HG03159 (cell line): ENCODE results near the gene NCAPH2.

Source experiments
- ATAC-seq: cut with Tn5 transposase; IDR thresholded peaks from one replicate; pipeline ENCODE4 v1.9.1; 2021; ENCODE audit warnings: mild to moderate bottlenecking, moderate library complexity; ENCODE audit not compliant: unreplicated experiment

The NCAPH2 gene

DNA sequence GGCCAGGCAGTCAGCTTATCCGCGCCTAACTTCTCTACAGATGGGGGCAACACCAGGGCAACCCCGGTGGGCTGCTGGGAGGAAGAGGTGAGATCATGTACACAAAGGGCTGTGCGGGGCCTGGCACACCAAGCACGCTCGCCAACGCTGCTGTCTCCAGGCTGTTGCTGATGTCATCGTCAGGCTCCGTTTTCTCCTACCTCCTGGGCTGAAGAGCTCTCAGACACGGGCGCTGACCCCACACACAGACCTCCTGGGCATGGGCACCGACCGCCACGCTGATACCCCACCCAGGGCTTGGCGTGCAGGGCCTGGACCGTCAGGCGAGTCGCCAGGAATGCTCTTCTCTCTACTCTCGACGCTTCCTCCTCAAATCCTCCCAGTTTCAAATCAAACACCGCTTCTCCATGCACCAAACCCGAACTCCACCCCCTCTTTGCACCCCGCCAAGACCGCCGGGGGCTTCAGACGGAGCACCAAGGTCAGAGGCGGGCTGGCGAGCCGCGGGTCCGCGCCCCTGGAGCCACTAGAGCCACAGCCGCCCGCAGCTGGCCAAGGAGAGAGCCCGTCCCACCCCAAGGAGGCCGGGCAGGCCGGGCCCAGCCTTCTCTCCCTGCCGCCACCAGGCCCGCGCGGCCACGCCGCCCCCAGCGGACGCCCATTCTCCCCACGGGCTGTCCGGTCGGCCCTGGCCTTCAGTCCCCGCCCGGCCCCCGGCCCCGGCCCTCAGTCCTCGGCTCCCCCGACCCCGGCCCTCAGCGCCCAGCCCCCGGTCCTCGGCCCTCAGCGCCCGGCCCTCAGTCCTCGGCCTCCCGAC lies 34.0 kb upstream of the NCAPH2 start:
- ATAC-seq = no peak

DNA sequence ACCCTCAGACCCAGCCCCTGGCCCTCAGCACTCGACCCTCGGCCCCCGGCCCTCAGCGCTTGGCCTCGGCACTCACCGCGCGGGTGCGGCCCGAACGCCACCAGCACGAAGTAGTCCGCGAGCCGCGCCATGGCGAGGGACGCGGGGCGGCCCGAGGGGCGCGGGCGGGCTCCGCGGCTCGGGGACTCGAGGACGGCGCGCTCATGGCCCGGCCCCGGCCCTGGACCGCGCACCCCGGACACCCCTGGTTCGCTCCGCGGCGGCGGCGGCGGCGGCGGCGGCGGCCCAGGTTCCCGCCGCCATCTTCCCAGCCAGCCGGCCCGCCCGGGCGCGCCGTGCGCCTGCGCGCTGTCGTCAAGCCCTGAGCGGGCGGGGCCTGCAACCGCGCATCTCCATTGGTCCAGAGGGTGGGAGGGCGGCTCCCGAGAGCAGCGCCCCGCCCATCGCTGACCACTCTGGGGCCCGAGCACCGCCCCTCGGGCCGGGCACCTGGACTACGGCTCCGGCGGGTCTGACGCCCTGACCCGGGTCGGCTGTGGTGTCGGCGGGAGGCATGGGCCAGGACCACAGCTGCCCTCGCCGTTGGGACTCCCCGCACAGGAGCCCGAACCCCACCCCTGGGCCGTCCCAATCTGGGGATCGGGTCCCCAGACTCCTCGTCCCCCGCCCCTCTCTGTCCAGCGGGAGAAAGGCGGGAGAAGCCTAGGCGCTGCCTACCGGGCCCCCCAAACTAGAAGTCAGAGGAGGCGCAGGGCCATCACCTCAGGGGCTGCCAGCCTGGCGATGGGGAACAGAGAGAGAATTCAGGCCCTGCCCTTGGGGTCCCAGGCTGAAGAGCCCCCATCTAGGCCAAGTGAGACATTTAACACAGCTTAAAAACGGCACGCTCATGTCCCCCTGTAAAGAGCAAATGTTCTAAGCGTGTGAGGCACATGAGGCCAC lies 33.0 kb upstream of the NCAPH2 start, which contains the start of gene SBF1:
TSS of gene SBF1 (minus strand) at position 326 of the 942 bp plus-strand sequence. CDS start at position 131, 195 bp downstream.
- ATAC-seq = peak; percentile 67

DNA sequence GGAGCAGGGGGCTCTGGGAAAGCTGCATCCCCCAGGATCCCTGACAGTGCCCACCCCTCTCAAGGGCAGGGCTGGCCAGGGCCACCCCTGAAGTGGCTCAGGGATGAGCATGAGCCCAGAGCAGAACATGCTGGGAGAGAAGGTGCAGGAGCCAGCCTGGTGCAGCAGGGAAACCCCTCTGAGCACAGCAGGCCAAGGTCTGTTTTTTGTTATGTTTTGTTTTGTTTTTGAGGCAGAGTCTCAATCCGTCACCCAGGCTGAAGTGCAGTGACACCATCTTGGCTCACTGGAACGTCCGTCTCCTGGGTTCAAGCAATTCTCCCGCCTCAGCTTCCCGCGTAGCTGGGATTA lies 32.4 kb upstream of the NCAPH2 start:
- no peak for ATAC-seq

DNA sequence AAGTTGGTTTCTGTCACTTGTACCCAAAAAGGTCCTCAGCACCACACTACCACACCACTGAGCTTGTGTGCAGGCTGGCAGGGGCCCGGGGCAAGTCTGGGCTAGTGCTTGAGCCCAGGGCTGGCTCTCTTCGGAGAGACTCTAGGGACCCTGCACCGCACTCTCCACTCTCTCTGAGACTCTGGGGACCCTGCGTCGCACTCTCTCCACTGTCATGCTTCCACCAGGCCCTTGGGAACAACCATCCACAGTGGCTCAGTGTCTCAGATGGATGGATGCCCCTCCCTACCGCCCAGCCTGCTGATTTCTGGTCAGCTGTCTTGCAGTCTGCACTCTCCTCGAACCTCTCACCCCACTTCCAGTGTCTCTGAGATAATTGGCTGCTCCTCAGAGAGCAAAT lies 31.2 kb upstream of the NCAPH2 start:
- ATAC-seq = no peak

DNA sequence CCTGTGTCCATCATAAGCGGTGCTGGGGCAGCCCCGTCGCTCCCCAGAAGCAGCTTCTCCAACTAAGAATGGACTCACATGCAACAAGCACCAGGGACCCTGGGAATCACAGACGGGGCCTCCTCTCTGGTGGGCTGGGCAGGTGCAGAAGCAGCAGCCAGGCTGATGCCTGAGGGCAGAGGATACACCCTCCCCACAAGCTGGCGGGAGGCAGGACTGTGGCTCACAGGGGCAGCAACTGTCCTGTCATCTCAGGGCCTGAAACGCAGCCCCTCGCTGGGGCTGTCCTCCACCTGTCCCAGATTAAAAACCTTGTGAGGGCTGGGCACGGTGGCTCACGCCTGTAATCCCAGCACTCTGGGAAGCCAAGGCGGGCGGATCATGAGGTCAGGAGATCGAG lies 30.1 kb upstream of the NCAPH2 start:
- ATAC-seq = no peak

DNA sequence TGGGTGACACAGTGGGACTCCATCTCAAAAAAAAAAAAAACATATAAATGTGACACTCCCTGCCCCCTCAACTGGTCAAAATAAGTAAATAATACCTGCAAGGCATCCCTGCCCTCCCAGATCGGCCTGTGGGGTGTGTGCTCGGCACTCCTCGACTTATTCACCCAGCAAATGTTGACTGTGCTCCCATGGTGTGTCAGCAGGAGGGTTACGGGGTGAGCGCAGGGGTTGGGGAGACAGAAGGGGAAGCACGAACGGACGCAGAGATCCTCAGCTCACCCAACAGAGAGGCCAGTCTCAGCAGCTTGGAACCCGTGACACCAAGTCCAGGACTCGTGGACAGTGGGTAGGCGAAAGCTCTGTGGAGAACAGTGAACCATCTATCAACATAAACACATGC lies 28.3 kb upstream of the NCAPH2 start:
- ATAC-seq = no peak

DNA sequence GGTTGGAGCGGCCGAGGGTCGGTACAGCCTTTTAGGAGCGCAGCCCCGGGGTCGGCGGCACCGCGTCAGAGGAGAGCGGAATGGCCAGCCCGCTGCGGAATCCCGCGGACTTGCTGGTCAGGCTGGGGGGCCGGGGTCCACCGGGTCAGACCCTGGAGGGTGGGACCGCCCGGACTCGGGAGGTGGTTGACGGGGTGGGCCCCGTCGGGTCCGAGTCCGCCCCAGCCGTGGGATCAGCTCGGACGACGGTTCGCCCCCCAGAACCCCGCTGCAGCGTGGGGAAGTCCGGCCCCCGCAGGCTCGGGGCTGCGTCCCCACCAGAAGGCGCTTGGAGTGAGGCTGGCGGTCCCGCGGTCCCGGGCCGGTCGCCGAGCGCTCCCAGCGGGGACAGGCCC lies 27.0 kb upstream of the NCAPH2 start:
- ATAC-seq = no peak

DNA sequence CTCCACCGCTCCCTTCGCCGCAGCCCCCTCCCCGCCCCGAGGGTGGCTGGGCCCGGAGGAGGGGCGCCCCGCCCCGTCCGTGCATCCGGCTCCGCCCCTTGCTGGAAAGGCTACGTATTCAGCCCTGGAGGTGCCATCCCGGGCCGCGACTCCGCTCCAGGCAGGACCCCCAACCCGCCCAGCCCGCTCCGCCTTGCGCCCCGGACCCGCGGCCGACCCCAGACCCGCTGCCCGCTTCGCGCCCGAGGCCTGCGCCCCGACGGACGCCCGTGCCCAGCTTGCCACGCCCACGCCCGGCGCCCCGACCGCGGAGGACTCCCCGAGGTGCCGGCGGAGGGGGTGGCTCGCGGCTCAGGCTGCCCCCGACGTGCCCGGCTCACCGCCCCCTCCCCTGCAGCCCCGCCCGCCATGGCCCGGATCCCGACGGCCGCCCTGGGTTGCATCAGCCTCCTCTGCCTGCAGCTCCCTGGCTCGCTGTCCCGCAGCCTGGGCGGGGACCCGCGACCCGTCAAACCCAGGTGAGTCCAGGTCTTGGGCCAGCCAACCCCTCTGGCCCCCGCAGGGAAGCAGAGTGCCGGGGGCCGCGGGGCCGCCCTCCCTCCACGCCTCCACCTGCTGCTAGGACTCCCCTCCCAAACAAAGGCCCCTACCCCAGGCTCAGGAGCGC lies 26.5 kb upstream of the NCAPH2 start, which contains the start of gene ADM2:
TSS of gene ADM2 (plus strand) at position 104 of the 667 bp plus-strand sequence. CDS start at position 409, 305 bp downstream.
- ATAC-seq = no peak

DNA sequence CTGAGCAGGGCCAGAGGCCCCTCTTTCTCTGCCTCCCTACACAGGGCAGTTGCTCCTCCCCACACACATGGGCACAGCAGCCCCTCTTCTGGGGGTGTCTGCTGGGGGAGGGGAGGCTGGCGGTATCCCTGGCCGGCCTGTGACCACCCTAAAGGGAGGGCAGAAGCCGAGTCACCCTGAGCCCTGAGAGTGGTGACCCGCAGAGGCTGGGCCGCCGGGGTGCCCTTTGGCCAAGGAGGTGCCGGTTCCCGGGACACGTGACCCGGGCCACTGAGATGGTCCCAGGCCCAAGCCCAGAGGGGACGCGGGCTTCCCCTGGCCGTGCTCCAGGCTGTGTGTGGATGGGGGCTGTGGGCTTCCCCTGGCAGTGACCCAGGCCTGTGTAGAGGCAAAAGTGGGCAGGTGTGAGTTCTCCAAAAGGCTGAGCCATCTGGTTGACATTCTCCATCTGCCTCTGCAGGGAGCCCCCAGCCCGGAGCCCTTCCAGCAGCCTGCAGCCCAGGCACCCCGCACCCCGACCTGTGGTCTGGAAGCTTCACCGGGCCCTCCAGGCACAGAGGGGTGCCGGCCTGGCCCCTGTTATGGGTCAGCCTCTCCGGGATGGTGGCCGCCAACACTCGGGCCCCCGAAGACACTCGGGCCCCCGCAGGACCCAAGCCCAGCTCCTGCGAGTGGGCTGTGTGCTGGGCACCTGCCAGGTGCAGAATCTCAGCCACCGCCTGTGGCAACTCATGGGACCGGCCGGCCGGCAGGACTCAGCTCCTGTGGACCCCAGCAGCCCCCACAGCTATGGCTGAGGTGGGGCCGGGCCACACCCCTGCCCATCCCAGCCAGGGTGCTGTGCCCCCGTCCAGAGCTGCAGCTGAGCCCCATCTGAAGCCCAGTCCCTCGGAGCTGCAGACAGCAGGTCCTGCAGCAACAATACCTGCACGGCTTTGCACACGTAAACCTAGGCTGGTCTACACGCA lies 25.6 kb upstream of the NCAPH2 start:
- ATAC-seq = no peak

DNA sequence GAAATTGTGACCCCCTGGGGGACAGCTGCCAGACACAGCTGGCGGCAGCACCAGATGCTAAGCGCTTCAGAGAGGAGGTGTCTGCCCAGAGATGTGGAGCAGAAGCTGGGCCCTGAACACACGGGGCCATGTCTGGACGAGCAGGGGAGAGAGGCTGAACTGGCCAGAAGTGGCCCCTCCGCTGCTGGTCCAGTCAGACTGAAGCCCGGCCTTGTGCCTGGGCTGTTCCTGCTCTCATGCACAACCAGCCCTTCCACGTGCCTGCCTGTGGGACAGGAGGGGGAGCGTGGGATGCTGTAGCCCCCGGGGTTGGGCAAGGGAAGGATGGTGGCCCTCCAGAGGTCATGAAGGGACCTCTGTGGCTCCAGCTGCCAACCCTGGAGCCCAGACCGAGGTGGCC lies 24.9 kb upstream of the NCAPH2 start:
- no peak for ATAC-seq

DNA sequence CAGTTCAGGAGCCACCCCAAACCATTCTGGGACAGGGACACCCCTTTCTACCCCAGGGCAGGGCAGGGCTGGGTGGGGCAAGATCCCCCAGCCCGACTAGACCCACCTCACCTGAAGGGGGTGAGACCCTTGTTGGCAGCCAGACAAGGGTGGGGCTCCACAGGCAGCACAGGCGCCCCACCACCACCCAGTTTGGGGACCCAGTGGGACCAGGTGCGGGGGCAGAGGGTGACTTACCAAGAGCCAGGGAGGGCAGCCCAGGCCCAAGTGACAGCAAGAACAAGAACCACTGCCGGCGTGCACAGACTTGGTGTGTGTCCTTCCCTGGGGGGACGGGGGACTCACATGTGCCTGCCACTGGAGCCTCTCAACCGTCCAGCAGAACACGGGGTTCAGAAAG lies 24.5 kb upstream of the NCAPH2 start:
- no peak for ATAC-seq

DNA sequence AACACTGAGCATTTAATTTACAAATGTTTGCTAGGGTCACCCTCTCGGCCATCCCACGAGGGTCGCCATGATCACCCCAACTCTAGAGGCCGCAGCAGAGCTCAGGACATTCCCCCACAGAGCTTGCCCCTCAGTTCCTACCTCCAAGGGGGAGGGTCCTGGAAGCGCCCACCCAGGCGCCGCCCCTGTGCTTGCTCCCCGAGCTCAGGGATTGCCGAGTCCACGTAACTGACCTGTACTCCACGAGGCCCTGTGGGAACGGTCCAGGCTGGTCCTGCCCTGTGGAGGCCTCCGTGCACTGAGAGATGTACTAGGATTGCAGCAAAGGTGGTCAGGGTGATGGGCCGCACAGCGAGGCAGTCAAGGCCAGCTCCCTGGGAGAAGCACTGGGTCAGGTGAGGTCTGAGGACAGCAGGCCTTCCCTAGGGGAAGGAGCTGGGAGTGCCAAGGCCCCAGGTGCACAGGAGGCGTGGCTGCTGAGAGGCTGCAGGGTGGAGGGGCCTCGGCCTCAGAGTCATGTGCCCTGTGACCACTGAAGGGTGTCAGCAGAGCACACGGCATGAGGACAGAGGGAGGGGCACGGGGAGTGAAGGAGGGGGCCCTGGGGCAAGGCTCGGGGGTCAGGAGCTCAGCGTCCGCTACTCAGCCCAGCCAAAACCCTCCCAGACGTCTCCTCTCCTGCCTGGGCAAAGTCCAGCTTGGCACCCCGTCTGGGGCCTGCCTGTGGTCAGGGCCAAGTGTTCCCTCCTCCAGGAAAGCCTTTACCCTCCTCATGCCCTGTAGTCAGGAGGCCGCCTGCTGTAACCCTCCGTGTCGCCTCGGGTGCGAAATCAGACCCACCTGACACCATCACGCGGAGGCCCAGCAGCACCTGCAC lies 23.8 kb upstream of the NCAPH2 start:
- ATAC-seq = no peak

DNA sequence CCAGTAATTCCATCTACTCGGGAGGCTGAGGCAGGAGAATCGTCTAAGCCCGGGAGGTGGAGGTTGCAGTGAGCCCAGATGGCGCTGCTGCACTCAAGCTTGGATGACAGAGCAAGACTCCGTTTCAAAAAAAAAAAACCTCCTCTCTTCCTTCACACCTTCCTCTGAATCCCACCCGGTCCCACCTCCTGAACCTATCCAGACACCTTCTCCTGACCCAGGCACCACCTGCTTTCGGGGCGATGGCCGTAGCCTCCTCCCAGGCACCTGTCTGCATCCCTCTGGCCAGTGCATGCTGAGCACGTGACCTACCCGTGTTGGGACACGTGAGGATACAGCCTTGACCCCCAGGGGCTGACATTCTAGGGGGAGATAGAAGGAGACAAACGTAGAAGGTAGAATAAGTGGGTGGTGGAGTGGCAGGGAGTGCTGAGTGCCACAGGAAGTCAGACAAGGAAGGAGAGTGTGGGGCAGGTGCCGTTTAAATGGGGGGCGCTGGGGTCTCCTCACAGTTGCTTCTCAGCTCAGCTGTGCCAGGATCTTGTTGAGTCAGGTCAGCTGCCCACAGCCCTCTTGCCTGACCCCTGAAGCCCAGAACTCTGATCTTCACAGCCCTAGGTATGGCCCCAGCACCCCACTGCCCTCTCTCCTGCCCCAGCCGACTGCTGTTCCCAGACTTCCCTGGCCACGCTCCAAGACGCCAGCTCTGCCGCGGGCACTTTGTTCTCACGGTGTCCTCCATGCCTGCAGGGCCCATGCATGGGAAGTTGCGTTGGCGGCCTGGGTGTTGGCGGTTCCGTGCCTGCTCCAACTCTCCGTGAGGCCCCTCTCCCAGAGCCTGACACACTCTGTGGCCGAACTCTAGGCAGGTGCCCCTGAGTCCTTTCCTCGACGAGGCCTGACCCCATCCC lies 22.5 kb upstream of the NCAPH2 start:
- ATAC-seq = no peak

DNA sequence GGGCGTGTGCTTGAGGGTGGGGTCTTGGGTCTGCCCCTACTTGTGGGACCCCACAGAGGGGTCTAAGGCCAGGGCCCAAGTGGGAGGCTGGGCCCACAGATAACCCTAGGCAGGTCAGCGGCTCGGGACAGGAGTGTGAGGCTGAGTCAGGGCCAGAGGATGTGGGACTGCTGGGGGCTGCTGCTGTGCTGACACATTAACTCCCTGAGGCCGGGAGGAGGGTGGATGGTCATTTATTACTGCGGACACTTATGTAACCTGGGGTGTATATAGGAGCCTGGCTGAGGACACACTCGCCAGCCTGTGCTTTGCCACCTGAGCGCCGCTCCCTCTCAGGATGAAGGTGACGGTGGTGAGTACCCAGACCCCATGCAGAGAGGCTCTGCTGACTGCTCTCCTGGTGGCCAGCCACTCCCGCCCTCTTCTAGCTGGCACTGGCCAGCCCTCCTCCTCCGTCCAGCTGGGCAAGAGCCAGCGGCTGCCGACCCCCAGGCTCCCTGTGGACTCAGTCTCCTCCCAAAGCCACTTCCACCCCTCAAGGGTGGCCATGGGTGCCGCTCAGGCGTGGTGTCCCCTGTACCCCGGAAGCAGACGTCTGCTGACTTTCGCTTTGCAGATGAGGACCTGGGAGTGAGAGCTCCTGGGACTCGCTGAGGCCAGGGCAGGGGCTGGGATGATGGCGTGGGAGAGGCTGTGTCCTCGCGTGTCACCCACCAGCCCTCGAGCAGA lies 21.3 kb upstream of the NCAPH2 start, which contains the start of gene MIOX:
TSS of gene MIOX (plus strand) at position 299 of the 729 bp plus-strand sequence. CDS start at position 338, 39 bp downstream.
- no peak for ATAC-seq

DNA sequence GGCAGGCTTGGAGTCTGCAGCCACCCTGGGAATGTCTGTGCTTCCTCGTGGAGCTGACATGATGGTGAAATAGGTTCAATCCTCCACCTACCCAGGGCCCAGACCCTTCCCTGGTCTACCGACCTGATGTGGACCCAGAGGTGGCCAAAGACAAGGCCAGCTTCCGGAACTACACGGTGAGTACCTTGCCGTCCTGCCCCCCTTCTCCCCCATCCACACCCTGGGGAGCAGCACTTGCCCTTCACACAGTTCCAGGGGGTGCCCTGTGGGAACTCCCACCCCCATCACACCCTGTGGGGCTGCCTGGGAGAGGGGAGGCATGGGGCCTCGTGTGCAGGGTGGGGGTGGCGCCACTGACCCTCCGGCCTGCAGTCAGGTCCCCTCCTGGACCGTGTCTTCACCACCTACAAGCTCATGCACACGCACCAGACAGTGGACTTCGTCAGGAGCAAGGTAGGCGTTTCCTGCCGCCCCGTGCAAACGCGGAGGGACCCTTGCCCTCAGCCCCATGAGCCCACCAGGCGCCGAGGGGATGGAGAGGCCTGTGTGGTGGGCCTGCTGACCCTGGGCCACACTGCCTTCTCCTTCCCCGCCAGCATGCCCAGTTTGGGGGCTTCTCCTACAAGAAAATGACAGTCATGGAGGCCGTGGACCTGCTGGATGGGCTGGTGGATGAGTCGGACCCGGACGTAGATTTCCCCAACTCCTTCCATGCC lies 20.6 kb upstream of the NCAPH2 start:
- ATAC-seq = no peak

DNA sequence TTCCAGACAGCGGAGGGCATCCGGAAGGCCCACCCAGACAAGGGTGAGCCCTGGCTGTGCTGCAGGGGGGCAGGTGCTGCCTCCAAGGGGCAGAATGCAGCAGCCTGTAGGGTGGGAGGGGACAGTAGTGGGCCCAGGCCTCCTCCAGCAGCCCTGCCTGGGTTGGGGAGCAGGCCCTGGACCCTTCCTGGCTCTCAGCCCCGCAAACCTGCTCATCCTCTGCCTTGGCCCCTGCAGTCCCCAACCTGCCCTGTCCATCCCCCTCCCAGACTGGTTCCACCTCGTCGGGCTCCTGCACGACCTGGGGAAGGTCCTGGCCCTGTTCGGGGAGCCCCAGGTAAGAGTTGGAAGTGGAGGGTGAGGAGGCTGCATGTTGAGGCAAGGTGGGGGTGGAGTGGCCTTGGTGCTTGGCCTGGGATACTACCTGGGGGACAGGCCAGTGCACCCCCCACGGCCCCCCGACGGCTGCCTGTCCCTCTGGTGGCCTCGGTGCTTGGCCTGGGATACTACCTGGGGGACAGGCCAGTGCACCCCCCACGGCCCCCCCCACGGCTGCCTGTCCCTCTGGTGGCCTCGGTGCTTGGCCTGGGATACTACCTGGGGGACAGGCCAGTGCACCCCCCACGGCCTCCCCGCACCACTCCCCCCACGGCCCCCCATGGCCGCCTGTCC lies 19.9 kb upstream of the NCAPH2 start:
- no peak for ATAC-seq
